Neural cell (in vitro differentiated cells): ENCODE results near the gene KCTD16.

Experiments used
- EP300 ChIP-seq: fragments of 450-650 bp; conservative IDR thresholded peaks from 2 replicates; pipeline ENCODE4 v1.6.1; 2014; ENCODE audit warnings: antibody characterized with exemption, mild to moderate bottlenecking, moderate library complexity; ENCODE audit not compliant: poor library complexity, severe bottlenecking
- EZH2 ChIP-seq: fragments of 200-600, 300-800 bp; shearing (Covaris generic), sonication (generic); IDR thresholded peaks from 2 replicates; pipeline ENCODE4 v1.6.1; 2014; ENCODE audit warnings: antibody characterized with exemption, low read length, borderline replicate concordance, mild to moderate bottlenecking; ENCODE audit not compliant: insufficient read depth, poor library complexity, severe bottlenecking
- POLR2AphosphoS5 ChIP-seq: IDR thresholded peaks from 2 replicates; pipeline ENCODE4 v1.6.1; 2012
- RAD21 ChIP-seq: fragments of 450-650 bp; conservative IDR thresholded peaks from 2 replicates; pipeline ENCODE4 v1.6.1; 2014; ENCODE audit warnings: antibody characterized with exemption, mild to moderate bottlenecking, moderate library complexity
- SMC3 ChIP-seq: fragments of 450-650 bp; conservative IDR thresholded peaks from 2 replicates; pipeline ENCODE4 v1.6.1; 2014; ENCODE audit warnings: antibody characterized with exemption, mild to moderate bottlenecking, moderate library complexity; ENCODE audit not compliant: poor library complexity
- TAF1 ChIP-seq: IDR thresholded peaks from 2 replicates; pipeline ENCODE4 v1.6.1; 2012; ENCODE audit warnings: low read depth
- TF ChIP-seq, protein P1 (sequence below): fragments of 450-650 bp; IDR thresholded peaks from 2 replicates; pipeline ENCODE4 v1.5.1; 2014; ENCODE audit warnings: antibody characterized with exemption, mild to moderate bottlenecking, moderate library complexity; ENCODE audit not compliant: poor library complexity, severe bottlenecking
- TF ChIP-seq, protein P2 (sequence below): IDR thresholded peaks from 2 replicates; pipeline ENCODE4 v1.6.1; 2012; ENCODE audit warnings: borderline replicate concordance

DNA sequence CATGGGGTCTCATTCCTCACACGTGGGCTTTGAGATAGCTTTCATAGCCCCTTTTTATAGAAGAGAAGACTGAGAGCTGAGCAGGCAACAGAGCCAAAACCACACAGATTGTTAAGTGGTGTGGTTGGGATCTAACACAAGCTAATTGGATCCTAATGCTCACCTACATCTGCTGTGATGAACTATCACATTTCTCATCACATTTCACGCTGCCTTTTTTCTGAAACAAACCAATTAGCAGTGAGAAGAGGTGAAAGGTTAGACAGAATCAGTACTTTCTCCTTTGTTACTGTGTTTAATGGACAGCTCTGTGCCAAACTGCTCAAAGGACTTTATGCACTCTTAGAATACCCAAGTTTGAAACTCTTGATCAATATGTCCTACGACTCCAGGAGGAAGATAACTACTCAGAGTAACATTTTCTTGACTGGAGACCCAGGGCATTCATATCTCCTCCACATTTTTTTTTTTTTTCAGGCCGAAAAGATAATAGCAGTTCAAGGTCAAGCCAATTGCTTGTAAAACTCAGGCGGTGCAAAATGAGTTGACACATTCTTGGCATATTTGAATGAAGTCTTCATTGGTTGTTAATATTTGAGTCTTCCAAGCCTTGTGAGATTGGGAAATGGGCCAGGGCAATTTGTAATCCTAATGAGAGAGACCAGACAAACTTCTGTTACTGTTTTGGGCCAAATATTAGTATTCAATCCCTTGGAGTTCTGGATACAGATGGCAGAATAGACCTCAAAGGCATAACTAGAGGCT, 138.4 kb downstream of the KCTD16 start:
- TF ChIP-seq, protein P1, sequence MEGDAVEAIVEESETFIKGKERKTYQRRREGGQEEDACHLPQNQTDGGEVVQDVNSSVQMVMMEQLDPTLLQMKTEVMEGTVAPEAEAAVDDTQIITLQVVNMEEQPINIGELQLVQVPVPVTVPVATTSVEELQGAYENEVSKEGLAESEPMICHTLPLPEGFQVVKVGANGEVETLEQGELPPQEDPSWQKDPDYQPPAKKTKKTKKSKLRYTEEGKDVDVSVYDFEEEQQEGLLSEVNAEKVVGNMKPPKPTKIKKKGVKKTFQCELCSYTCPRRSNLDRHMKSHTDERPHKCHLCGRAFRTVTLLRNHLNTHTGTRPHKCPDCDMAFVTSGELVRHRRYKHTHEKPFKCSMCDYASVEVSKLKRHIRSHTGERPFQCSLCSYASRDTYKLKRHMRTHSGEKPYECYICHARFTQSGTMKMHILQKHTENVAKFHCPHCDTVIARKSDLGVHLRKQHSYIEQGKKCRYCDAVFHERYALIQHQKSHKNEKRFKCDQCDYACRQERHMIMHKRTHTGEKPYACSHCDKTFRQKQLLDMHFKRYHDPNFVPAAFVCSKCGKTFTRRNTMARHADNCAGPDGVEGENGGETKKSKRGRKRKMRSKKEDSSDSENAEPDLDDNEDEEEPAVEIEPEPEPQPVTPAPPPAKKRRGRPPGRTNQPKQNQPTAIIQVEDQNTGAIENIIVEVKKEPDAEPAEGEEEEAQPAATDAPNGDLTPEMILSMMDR = no peak
- TF ChIP-seq POLR2AphosphoS5 = no peak
- TF ChIP-seq SMC3 = no peak
- TF ChIP-seq RAD21 = no peak
- TF ChIP-seq EZH2 = no peak
- no peak for TF ChIP-seq TAF1
- TF ChIP-seq, protein P2, sequence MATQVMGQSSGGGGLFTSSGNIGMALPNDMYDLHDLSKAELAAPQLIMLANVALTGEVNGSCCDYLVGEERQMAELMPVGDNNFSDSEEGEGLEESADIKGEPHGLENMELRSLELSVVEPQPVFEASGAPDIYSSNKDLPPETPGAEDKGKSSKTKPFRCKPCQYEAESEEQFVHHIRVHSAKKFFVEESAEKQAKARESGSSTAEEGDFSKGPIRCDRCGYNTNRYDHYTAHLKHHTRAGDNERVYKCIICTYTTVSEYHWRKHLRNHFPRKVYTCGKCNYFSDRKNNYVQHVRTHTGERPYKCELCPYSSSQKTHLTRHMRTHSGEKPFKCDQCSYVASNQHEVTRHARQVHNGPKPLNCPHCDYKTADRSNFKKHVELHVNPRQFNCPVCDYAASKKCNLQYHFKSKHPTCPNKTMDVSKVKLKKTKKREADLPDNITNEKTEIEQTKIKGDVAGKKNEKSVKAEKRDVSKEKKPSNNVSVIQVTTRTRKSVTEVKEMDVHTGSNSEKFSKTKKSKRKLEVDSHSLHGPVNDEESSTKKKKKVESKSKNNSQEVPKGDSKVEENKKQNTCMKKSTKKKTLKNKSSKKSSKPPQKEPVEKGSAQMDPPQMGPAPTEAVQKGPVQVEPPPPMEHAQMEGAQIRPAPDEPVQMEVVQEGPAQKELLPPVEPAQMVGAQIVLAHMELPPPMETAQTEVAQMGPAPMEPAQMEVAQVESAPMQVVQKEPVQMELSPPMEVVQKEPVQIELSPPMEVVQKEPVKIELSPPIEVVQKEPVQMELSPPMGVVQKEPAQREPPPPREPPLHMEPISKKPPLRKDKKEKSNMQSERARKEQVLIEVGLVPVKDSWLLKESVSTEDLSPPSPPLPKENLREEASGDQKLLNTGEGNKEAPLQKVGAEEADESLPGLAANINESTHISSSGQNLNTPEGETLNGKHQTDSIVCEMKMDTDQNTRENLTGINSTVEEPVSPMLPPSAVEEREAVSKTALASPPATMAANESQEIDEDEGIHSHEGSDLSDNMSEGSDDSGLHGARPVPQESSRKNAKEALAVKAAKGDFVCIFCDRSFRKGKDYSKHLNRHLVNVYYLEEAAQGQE = no peak
- TF ChIP-seq EP300 = no peak
